Myocyte (in vitro differentiated cells): ENCODE results near the gene VTCN1. TPM values are rescaled to one million over a fixed set of nuclear protein-coding genes. Genes with fewer than 3 reads are reported as not detected.

Experiments used
- DNase-seq: peaks from one replicate; pipeline ENCODE4 v3.0.0-alpha.2; 2012; ENCODE audit warnings: low read depth
- microRNA counts: library from miRNA; unstranded; fragments of <30 nt; microRNA quantifications from one replicate; lab custom pipeline; 2016
- microRNA-seq: library from miRNA; unstranded; fragments of <30 nt; microRNA quantifications from one replicate; pipeline ENCODE4, GENCODE V29; 2016
- total RNA-seq: library from RNA; depleted of rRNA; stranded (reverse); fragments of >200 nt; gene quantifications from 2 replicates; pipeline ENCODE4 v1.2.3, GENCODE V29; 2014

VTCN1 gene
- total RNA-seq, 1 donor from 2014 or later: not detected

GRCh38 chr1:117098287-117098890 is 112.3 kb downstream of the VTCN1 start:
- DNase-seq: peak; percentile 45

- DNase-seq: no peak
Measured at GRCh38 chr1:117097443-117097842, 113.3 kb downstream of the VTCN1 start.

DNA sequence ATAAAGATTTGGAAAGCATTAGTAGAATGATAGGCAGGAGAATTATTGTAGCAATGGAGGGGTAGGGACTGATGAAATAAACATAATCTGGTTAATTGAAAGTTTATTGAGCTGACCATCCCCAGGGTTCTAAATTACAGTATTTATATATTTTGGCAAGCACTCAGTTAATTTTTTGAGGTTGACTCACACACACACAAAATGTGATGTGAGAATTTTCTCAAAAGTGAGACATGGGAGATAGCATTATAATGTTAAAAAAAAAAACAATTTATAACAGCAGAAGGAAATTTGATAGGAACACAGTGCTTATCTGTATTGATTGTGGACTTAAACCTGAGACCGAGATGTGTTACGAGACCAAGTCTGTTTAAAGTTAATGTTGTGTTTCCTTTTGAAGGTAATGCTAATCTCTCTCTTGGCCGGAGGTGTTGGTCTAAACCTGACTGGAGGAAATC is 113.7 kb downstream of the VTCN1 start:
- DNase-seq: no peak

- peak; percentile 41 for DNase-seq
Measured at GRCh38 chr1:117094841-117095604, 115.7 kb downstream of the VTCN1 start.

- DNase-seq: peak; percentile 89
Measured at GRCh38 chr1:117093870-117094621, 116.7 kb downstream of the VTCN1 start.

MicroRNAs encoded within 50 kb of the gene (microRNA counts, 767-probe panel; counts per million panel counts)
- not detected for microRNA hsa-miR-942 (lab: Ali Mortazavi, UCI)

Small RNA genes within 50 kb of the gene (microRNA-seq; reads per million reads assigned to microRNA genes)
- gene MIR942: 7.3 reads per million, percentile 28 among the genes with 10 or more reads in this experiment

Other genes starting within 250 kb of the VTCN1 start
- 0.10 and 0.11 TPM in 2 replicates for gene CD101, start 209.2 kb downstream of the VTCN1 start, total RNA-seq
- gene TTF2, start 150.6 kb downstream of the VTCN1 start, total RNA-seq: 11.6 and 11.8 TPM in 2 replicates
- gene TRIM45, start 89.2 kb downstream of the VTCN1 start, total RNA-seq: 14.4 and 17.1 TPM in 2 replicates
- 39.8 and 46.0 TPM in 2 replicates for gene MAN1A2, start 156.5 kb upstream of the VTCN1 start, total RNA-seq